Stimulated activated naive CD4-positive, alpha-beta T cell (primary cell): ENCODE data around the gene LILRA2.
"Not testable (repeated sequence)": the region's sequence is repeated elsewhere in the genome, so short reads cannot be mapped to it uniquely, and the experiment has no call there.

ENCODE experiments used
- DNase-seq, 6 experiments: peaks; one replicate each; lab custom pipeline; 2025; lab: John Stamatoyannopoulos, UW

Gene LILRA2

GRCh38 chr19:54571715-54572615 is 1.6 kb upstream of the LILRA2 start:
- not testable (repeated sequence) for DNase-seq

- DNase-seq: no peak
These were observed 786 bp upstream of the LILRA2 start for GRCh38 chr19:54572696-54573311.

DNA sequence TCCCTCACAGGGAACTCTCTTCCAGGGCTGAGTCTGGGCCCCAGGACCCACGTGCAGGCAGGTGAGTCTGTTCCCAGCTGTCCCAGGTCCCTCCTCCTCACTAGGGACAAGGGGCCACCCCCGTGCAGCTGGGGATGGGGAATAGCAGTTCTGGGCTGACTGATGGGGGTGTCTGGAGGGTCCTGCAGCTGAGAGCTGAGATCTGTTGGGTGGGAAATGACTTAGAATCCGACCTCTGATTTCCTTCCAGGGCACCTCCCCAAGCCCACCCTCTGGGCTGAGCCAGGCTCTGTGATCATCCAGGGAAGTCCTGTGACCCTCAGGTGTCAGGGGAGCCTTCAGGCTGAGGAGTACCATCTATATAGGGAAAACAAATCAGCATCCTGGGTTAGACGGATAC is 461 bp downstream of the LILRA2 start:
- DNase-seq: no peak

- no peak for DNase-seq
These were observed 1.0 kb downstream of the LILRA2 start for GRCh38 chr19:54574527-54575056.

DNA sequence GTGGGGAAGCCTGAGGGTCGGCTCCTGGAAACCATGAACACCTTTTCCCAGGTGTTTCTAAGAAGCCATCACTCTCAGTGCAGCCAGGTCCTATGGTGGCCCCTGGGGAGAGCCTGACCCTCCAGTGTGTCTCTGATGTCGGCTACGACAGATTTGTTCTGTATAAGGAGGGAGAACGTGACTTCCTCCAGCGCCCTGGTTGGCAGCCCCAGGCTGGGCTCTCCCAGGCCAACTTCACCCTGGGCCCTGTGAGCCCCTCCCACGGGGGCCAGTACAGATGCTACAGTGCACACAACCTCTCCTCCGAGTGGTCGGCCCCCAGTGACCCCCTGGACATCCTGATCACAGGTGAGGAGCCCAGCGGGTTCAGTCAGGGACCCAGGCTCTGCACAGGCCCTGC is 1.6 kb downstream of the LILRA2 start:
- not testable (repeated sequence) for DNase-seq

DNA sequence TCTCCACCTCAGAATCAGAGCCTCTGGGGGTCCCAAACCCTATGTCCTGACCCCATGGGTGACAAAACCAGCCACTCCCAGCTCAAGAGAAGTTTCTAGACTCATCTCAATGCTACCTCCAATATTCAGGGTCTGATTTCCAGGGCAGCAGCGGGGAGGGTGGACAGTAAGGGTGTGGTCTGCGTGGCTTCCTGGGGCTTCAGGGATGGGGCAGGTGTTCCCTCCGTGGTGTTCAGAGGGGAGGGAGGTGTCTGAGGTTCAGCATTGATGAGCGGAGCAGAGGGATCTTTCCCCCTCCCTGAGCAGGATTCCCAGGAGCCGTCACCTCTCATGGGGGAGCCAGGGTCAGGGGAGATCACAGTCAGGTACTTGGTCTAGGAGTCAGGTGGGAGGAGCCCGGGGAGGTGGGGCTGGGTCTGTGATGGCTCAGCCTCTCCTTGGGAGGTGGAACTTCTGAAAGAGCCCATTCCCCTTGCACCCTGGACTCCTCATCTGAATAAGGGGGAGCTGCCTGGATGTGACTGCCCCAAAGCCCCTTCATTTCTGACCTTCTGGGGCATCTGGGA is 2.9 kb downstream of the LILRA2 start:
- DNase-seq: no peak

- DNase-seq: no peak
These were observed 3.7 kb downstream of the LILRA2 start for GRCh38 chr19:54577334-54577733.

GRCh38 chr19:54578268-54578667 is 4.7 kb downstream of the LILRA2 start:
- not testable (repeated sequence) for DNase-seq

DNA sequence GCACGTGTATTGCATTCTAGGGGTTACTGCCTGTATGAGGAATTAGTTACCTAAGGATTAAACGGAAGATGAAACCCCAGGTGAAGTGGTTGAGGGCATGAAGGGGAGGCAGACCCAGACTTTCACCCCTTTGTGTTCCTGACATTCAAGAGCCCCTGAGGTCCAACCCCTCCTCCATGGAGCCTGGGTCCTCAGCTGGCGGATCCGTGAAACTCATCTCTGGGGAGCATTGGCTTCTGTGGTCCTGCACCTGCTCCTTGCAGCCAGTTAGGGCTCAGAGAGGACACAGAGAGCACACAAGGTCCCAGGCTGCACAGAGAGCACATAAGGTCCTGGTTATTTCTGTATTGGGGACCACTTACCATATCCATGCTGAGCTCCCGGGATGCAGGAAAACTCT is 12.8 kb downstream of the LILRA2 start:
- DNase-seq: no peak

DNA sequence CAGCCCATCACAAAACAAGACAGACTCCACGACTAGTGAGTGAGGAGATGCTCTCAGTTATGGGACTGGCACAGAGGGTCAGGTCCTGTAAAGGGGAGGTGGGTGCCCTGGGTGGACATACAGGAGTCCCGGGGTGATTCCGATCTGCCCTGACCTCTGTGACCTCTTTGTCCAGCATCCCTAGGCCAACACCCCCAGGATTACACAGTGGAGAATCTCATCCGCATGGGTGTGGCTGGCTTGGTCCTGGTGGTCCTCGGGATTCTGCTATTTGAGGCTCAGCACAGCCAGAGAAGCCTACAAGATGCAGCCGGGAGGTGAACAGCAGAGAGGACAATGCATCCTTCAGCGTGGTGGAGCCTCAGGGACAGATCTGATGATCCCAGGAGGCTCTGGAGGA is 13.4 kb downstream of the LILRA2 start:
- DNase-seq: no peak

- DNase-seq: not testable (repeated sequence)
These were observed 19.9 kb downstream of the LILRA2 start, which contains the start of gene LILRA1 for GRCh38 chr19:54593445-54593844. TSS of gene LILRA1 (plus strand) at chr19:54593632. CDS start at chr19:54594245, 613 bp downstream.

DNA sequence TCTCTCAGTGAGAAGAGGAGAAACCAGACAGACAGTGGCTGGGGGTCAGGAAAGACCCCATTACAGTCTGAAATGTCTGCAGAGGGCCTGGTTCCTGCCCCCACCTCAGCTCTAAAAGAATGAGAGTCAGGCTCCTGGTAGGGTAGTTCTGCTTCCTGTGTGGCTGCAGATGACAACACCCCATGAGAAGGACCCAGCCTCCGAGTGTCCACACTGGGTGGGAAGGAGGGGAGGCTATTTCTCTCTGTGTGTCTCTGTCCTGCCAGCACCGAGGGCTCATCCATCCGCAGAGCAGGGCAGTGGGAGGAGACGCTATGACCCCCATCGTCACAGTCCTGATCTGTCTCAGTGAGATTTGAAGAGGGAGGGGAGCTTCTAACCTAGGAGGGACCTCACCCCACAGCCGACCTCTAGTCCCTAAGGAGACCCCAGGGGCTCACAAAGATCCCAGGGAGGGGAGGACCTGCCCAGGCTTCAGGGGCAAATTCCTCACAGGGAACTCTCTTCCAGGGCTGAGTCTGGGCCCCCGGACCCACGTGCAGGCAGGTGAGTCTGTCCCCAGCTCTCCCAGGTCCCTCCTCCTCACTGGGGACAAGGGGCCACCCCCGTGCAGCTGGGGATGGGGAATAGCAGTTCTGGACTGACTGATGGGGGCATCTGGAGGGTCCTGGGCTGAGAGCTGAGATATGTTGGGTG is 20.5 kb downstream of the LILRA2 start:
- not testable (repeated sequence) for DNase-seq

- DNase-seq: no peak
These were observed 21.1 kb downstream of the LILRA2 start for GRCh38 chr19:54594737-54595136.

- DNase-seq: not testable (repeated sequence)
These were observed 22.3 kb downstream of the LILRA2 start for GRCh38 chr19:54595680-54596436.

GRCh38 chr19:54600212-54600611 is 26.6 kb downstream of the LILRA2 start:
- no peak for DNase-seq

DNA sequence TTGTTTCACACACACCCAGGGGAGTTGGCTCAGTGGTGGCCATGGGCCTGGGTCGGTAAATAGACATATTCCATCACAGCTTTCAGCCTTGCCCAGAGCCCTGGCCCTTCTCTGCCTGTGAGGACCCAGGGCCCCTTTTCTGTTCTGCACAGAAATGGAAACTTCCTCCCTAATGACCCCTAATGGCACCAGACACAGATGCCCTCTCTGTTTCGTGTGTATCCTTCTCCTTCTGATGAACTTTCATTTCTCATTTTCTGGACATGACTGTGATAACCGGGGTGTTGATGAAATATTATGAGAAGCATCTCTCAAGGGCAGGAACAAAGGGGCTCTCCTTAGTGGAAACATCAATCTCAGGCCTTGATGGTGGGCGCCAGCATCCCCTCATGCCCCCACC is 32.6 kb downstream of the LILRA2 start:
- DNase-seq: no peak

GRCh38 chr19:54606891-54607784 is 33.5 kb downstream of the LILRA2 start:
- no peak for DNase-seq

- no peak for DNase-seq
These were observed 34.2 kb downstream of the LILRA2 start for GRCh38 chr19:54607785-54608150.

DNA sequence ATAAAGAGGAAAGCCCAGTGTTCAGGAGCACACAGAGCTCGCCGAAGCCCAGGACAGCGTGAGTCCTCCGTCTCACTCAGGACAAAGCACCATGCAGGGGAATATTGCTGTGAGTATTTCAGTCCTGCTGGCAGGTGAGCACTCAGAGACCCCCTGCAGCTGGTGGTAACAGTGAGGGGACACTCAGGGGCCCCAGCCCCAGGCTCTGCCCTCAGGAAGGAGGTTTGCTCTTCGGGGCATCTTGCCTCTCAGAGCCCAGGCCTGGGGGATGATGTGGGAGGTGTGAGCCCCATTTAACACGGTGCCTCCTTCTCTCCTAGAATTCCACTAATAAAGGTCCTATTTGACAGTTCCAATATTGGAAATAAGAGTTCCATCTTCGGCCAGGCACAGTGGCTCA is 34.6 kb downstream of the LILRA2 start:
- no peak for DNase-seq

GRCh38 chr19:54608792-54609191 is 35.2 kb downstream of the LILRA2 start:
- no peak for DNase-seq
